Ectodermal cell (in vitro differentiated cells): ENCODE results near the gene HOXA2.

ENCODE experiments used
- H3K27ac ChIP-seq: 2 replicates; pipeline ENCODE4 v1.7.0; 2013; ENCODE audit warnings: mild to moderate bottlenecking, low read depth, low read length; ENCODE audit not compliant: insufficient read depth, poor library complexity, severe bottlenecking
- H3K27me3 ChIP-seq: 2 replicates; pipeline ENCODE4 v1.7.0; 2013; ENCODE audit warnings: mild to moderate bottlenecking, low read length; ENCODE audit not compliant: insufficient read depth, control insufficient read depth, poor library complexity, severe bottlenecking
- H3K36me3 ChIP-seq: one replicate; pipeline ENCODE4 v1.7.0; 2013; ENCODE audit warnings: low read length; ENCODE audit not compliant: control insufficient read depth, insufficient read depth
- H3K4me1 ChIP-seq: one replicate; pipeline ENCODE4 v1.7.0; 2013; ENCODE audit warnings: low read length; ENCODE audit not compliant: control insufficient read depth, insufficient read depth
- H3K4me3 ChIP-seq: 2 replicates; pipeline ENCODE4 v1.7.0; 2013; ENCODE audit warnings: low read depth, low read length, control low read depth; ENCODE audit not compliant: insufficient read depth
- H3K9me3 ChIP-seq: 2 replicates; pipeline ENCODE4 v1.7.0; 2013; ENCODE audit warnings: mild to moderate bottlenecking, low read length, moderate library complexity; ENCODE audit not compliant: control insufficient read depth
- WGBS, 2 experiments: methylation state at CpG; one replicate each; pipeline ENCODE4 v1.1.7; 2013; ENCODE audit warnings: missing lambda C conversion rate in 2 of 2; 5-methylcytosine and 5-hydroxymethylcytosine counted together

The HOXA2 gene

DNA sequence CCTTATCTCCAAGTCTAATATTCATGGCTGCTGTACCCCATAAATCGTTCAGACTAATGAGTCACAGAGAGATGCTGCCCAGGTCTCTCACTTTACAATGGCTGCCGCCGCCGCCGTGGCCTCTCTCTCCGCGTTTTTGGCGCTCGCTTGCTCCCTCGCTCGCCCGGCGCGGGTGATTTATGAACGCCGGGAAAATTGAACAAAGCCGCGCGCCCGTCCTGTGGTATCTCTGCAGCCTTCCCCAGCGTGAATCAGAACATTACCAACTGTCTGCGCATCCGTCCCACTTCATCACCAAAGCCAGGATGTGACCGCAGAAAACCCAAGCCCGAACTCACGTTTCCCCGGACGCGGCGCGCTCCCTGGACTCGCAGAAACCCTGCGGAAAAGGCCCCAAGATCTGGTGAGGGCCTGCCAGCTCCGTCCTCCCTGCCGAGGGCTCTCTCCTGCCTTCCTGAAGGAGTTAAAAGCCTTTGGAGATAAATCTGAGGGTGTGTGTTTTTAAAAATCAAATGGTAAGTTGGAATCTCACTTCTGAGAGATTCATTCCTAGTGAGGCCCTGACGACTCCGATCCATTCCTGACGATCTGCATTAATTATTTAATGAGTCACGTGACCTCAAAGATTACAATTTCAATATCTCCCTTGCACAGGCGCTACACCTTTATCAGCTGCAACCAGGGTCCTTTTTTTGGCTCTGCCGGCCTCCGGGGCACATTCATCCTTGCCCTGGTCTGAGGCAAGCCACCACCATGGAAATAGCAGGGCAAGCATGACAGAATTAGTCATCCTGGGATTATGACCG, 21.8 kb upstream of the HOXA2 start:
- H3K27me3 ChIP-seq: peaks cover 100% of the 10 kb centered on the region
- no peak overlapping the region for H3K27ac ChIP-seq
- H3K9me3 ChIP-seq: no peaks in the 10 kb centered on the region
- no peaks in the 10 kb centered on the region for H3K4me1 ChIP-seq
- WGBS, 2 experiments: 4 to 7% methylated on average over 43 of the region's 43 CpGs
- no peaks in the 10 kb centered on the region for H3K36me3 ChIP-seq
- no peak overlapping the region for H3K4me3 ChIP-seq

DNA sequence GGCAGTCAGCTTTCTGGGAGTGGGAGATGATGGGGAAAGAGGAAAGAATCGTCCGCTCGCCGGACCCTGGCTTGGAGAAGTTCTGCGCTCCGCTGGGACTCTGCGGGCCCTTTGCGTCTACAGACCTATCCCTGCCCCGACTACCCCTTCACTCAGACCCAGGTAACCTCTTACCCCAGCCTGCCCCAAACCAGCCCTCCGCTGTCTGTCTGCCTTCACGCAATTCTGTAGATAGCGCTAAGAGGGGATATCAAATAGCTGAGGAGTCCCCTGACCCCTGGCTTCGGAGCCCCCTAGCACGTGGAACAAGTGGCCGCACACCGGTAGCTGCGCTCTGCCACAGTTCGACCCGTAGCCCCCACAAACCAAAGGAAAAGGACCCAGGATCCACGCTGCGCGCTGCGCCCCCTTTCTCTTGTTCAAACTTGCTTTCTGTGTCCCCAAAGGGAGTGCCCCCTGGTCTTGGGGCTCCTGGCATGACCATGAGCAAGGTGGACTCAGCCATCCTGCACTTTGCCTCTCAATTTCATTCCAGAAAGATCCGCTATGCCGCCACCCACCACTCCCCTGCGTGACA, 21.1 kb upstream of the HOXA2 start:
- Histone ChIP-seq H3K4me1 (no peaks in the 10 kb centered on the region), H3K9me3 (no peaks in the 10 kb centered on the region), H3K36me3 (no peaks in the 10 kb centered on the region), H3K27ac (no peak overlapping the region), H3K27me3 (peaks cover 100% of the 10 kb centered on the region), H3K4me3 (no peak overlapping the region)
- WGBS, 2 experiments: 8 to 10% methylated on average over 23 to 24 of the region's 26 CpGs

DNA sequence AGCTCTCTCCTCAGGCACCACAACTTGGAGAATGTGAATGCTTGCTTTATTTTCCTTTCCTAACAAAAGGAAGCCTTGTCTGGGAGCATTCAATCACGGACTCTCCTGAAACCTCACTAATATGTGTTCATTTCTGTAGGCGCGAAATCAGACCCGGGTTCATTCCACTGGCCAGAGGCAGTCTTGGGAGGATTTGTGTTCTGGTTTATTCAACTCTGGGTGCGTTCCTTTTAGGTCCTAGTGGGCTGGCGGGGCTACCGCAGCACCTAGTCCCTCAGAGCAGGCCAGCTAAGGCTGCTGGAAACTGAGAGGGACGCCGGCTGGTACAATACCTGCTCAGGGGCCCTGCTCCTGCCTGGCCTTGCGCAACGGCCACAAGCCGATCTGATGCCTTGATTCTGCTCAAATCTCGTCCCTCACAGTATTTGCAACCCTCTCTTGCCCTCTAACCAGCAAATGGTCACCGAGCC, 20.6 kb upstream of the HOXA2 start:
- H3K9me3 ChIP-seq: no peaks in the 10 kb centered on the region
- WGBS, 2 experiments: 2 to 7% methylated on average over 14 of the region's 14 CpGs
- H3K27ac ChIP-seq: no peak overlapping the region
- peaks cover 100% of the 10 kb centered on the region for H3K27me3 ChIP-seq
- no peak overlapping the region for H3K4me3 ChIP-seq
- no peaks in the 10 kb centered on the region for H3K36me3 ChIP-seq
- no peaks in the 10 kb centered on the region for H3K4me1 ChIP-seq

DNA sequence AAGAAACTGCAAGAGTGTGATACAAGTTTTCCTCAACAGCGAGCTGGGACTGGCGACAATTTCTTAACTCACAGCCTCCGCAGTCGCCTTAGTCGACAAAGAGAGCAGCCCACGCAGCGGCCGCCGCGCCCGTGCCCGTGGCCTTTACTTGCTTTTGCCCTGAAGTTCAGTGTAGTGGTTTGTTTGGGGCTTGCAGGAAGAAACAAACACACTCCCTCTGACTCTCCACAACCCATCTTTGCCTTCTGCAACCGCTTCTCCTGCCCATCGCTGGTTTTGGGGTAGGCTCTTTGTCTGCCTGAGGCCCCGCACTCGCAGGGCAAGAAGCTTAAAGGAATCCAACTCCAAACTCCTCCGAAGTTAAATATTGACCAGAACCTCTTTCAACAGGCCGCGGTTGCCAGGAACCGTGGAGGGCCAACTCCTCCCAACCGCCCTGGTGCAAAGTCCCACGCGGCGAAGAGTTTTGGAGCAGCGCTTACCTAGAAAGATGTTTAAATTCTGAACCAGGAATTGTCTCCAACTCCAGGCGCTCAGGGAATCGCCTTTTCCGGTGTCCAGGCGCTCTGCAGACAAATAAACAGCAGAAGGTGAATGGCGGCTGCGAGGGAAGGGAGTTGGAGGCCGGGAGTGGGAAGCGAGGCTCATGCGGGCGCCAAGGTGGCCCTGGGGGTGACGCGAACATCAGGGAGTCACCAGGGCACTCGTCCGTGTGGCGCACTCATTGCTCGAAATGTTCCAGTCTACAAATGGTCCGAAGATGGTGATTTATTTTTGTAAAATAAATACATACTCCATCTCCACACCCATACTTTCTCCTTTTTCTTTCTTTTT, 19.8 kb upstream of the HOXA2 start:
- H3K36me3 ChIP-seq: no peaks in the 10 kb centered on the region
- no peaks in the 10 kb centered on the region for H3K9me3 ChIP-seq
- WGBS, 2 experiments: 3 to 4% methylated on average over 40 to 41 of the region's 42 CpGs
- H3K4me1 ChIP-seq: no peaks in the 10 kb centered on the region
- H3K27ac ChIP-seq: no peak overlapping the region
- H3K4me3 ChIP-seq: no peak overlapping the region
- H3K27me3 ChIP-seq: peaks cover 100% of the 10 kb centered on the region

DNA sequence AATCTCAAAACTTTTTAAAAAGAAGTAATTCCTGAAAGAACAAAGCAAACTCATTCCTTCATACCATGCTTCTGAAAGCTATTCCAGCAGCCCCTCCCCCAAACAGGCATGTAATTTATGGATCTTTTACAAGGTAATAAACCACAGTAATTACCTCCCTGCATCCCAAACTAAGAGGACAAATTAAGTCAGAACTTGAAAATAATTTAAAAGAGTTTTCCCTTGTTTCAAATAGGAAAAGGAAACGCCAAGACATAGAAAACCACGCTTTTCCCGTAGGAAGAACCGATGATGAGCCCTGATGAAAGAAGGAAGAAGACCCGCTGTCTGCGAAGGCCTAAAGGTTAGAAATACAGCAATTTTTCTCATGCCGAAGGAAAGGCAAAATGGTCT, 19.2 kb upstream of the HOXA2 start:
- Histone ChIP-seq H3K36me3 (no peaks in the 10 kb centered on the region), H3K4me1 (no peaks in the 10 kb centered on the region), H3K27me3 (peaks cover 100% of the 10 kb centered on the region), H3K9me3 (no peaks in the 10 kb centered on the region), H3K4me3 (no peak overlapping the region), H3K27ac (no peak overlapping the region)
- 17 to 19% methylated on average over 7 of the region's 7 CpGs for WGBS, 2 experiments

DNA sequence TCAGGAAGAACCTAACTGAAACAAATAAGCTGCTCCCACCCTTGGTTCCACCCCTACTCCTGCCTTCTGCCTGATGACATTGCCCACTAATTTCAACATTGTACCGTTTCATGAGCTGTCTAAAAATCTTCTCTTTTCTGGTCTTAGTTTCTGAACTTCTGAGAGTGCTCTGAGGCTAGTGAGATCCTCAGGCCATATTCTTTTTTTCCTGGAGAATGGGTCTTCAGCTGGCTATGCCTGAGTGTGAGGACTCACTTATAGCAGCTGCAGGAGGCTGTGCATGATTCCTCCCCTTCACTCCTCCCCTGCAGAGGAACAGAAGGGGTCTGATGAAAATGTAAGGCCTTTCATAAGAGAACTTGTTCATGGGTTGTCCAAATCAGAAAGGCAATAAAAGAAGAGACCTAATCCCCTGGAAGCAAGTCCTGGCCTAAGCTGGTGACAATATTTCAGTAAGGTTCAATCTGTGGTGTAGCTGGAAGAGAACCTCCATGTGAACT, 17.0 kb upstream of the HOXA2 start:
- Histone ChIP-seq H3K9me3 (no peaks in the 10 kb centered on the region), H3K4me1 (no peaks in the 10 kb centered on the region), H3K27me3 (peaks cover 100% of the 10 kb centered on the region), H3K4me3 (no peak overlapping the region), H3K27ac (no peak overlapping the region), H3K36me3 (no peaks in the 10 kb centered on the region)
- 38 to 59% methylated on average over 1 of the region's 1 CpG for WGBS, 2 experiments

DNA sequence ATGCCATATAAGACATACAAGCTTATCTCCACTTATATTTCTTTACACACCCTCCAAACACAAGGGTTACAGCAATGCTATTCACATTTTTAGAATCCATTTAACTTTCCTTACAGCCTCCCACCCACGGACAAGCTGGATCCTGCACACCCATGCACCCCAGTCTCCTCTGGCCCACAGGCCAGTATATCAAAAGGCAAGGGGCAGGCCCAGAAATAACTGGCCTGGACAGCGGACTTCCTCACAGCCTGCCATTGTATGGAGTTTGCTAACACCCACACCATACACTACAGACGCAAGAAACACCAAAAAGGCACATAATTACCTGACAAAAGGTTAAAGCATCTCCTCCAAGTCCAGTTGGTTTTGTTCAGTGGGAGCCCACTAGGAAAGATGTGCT, 16.1 kb upstream of the HOXA2 start:
- 7% methylated on average over 3 of the region's 3 CpGs for WGBS, 2 experiments
- H3K36me3 ChIP-seq: no peaks in the 10 kb centered on the region
- H3K27ac ChIP-seq: no peak overlapping the region
- H3K4me1 ChIP-seq: no peaks in the 10 kb centered on the region
- no peaks in the 10 kb centered on the region for H3K9me3 ChIP-seq
- peaks cover 99% of the 10 kb centered on the region for H3K27me3 ChIP-seq
- no peak overlapping the region for H3K4me3 ChIP-seq

DNA sequence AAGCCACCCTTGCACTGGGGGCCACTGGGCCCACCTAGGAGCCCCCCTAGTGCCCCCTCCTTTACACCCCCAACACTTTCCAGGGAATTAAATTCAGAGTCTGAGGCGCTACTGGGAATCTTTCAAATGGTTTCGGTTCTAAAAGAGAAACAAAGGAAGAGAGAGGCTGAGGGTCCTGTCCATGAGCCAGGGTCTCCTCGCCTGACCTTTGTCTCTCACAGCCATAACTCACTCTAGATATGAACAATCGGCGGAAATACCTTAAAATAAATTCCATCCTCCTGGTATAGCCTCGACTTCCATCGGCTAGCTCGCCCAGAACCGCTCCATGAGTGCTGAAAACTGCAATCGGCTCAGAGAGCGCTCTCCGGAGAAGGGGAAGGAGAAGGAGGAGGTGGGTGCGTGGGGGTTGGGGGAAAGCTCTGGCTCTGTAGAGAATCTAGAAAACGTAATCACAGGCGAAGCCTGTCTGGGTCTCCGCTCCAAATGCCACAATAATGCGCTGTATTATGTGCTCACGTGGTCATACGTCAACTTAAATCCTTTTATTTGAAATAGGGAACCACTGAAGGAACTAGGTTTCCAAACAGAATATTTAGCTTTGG, 15.5 kb upstream of the HOXA2 start:
- WGBS, 2 experiments: 4 to 6% methylated on average over 19 of the region's 19 CpGs
- Histone ChIP-seq H3K27me3 (peaks cover 99% of the 10 kb centered on the region), H3K4me1 (no peaks in the 10 kb centered on the region), H3K36me3 (no peaks in the 10 kb centered on the region), H3K9me3 (no peaks in the 10 kb centered on the region), H3K27ac (no peak overlapping the region), H3K4me3 (no peak overlapping the region)

DNA sequence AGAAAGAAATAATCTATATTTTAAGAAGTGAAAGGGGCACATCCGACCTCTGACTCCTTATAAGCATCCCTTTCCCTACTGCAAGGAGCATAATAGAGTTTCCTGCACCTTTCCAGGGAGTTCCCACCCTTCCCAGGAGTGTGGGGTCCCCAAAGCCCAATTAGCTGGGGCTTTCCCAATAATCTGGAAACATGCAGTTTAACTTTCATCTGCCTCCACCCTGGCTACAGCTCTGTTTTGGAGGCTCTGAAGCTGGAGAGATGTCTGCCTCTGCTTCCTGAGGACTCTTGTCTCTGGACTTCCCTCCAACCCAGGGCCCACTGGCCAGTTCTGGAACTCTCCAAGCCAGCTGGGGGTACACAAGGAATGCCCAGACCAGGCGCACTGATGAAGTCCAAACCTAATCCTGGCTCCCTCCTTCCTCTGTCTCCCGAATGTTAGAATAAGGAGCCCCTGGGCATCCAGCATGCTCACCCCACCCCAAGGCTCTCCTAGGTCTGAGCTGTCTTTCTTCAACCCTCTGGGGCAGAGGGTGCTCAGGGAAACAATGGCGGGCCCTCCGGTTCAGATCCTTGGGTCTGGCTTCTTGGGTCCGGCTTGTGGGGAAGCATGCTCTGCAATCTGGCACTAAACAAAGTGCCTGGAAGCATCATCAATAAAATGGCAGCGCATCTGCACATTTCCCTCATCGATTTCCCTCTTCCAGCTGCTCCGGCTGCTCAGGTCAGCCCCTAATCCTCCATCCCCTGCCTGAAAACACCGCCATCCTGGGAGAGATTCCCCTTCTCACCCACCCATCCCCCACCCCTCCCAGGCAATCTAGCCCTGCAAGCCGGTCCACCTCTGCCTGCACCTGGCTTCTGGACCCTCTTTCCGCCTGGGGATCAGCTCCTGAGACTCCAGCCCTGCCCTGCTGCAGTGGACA, 14.7 kb upstream of the HOXA2 start:
- no peaks in the 10 kb centered on the region for H3K9me3 ChIP-seq
- 8% methylated on average over 12 of the region's 12 CpGs for WGBS, 2 experiments
- no peaks in the 10 kb centered on the region for H3K36me3 ChIP-seq
- no peak overlapping the region for H3K4me3 ChIP-seq
- no peak overlapping the region for H3K27ac ChIP-seq
- H3K4me1 ChIP-seq: no peaks in the 10 kb centered on the region
- H3K27me3 ChIP-seq: peaks cover 99% of the 10 kb centered on the region
